Measurements from ENCODE around the gene ZNF385D.

DNA sequence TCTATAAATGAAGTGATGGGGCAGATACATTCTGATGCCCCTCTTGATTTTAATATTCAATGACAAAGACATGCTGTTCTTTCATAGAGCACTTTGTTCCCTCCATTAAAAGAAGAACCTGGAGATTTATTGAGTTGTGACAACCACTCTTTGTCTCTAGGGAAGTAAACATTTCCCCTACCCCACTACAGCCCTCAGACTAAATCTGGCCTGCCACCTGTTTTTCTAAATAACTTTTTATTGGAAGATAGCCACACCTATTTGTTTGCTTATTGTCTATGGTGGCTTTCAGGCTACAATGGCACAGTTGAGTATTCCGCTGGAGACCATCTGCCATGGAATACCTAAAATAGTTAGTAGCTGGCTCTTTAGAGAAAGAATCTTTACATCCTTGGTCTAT, 41.2 kb upstream of the ZNF385D start:
- TF ChIP-seq, protein P1, sequence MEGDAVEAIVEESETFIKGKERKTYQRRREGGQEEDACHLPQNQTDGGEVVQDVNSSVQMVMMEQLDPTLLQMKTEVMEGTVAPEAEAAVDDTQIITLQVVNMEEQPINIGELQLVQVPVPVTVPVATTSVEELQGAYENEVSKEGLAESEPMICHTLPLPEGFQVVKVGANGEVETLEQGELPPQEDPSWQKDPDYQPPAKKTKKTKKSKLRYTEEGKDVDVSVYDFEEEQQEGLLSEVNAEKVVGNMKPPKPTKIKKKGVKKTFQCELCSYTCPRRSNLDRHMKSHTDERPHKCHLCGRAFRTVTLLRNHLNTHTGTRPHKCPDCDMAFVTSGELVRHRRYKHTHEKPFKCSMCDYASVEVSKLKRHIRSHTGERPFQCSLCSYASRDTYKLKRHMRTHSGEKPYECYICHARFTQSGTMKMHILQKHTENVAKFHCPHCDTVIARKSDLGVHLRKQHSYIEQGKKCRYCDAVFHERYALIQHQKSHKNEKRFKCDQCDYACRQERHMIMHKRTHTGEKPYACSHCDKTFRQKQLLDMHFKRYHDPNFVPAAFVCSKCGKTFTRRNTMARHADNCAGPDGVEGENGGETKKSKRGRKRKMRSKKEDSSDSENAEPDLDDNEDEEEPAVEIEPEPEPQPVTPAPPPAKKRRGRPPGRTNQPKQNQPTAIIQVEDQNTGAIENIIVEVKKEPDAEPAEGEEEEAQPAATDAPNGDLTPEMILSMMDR (IDR thresholded peaks at IDR 0.05) = no peak
- TF ChIP-seq TCF7L2 (IDR thresholded peaks at IDR 0.05; ENCODE audit: low read depth, low read length) (no peak), POLR2AphosphoS5 (IDR thresholded peaks at IDR 0.05; ENCODE audit: low read depth, low read length) (no peak)
